Kidney (tissue), 14 donors: Measurements from ENCODE around the gene TNFAIP3. TPM values are rescaled to one million over a fixed set of nuclear protein-coding genes. Genes with fewer than 3 reads are reported as not detected.
A peak's percentile ranks its signal among the peaks of the same experiment; 100 is the strongest.

Experiments used
- DNase-seq, 5 donors: peaks; one replicate each; pipeline ENCODE4 v3.0.0-alpha.2; 2013 to 2020
- FAIRE-seq: peaks from 2 replicates; lab custom pipeline; 2012; peaks lifted over from hg19 to GRCh38; lab: Jason Lieb, UNC
- H3K27ac ChIP-seq, 2 donors: one replicate each; pipeline ENCODE4 v1.7.0; 2013; ENCODE audit warnings: low read depth in 2 of 2, low read length in 2 of 2, inconsistent platforms in 1 of 2
- H3K27me3 ChIP-seq: one replicate; pipeline ENCODE4 v1.7.1; 2013; ENCODE audit warnings: low read length, inconsistent platforms; ENCODE audit not compliant: control insufficient read depth, insufficient read depth
- H3K36me3 ChIP-seq, 3 donors: one replicate each; pipeline versions ENCODE4 v1.7.0 to v1.7.1; 2013; ENCODE audit warnings: low read length in 3 of 3, control low read depth in 1 of 3, inconsistent platforms in 1 of 3; ENCODE audit not compliant: insufficient read depth in 3 of 3, control insufficient read depth in 2 of 3
- H3K4me1 ChIP-seq, 3 donors: one replicate each; pipeline versions ENCODE4 v1.7.0 to v1.7.1; 2013; ENCODE audit warnings: low read length in 3 of 3, inconsistent platforms in 1 of 3, low read depth in 1 of 3; ENCODE audit not compliant: control insufficient read depth in 2 of 3, insufficient read depth in 2 of 3
- H3K4me3 ChIP-seq, 3 donors: one replicate each; pipeline versions ENCODE4 v1.7.0 to v1.8.1; 2013; ENCODE audit warnings: low read length in 3 of 3, control low read depth in 1 of 3, inconsistent platforms in 1 of 3
- H3K9ac ChIP-seq, 3 donors: one replicate each; pipeline versions ENCODE4 v1.7.0 to v1.7.1; 2013; ENCODE audit warnings: low read length in 3 of 3, control low read depth in 1 of 3, inconsistent platforms in 1 of 3
- H3K9me3 ChIP-seq, 3 donors: one replicate each; pipeline versions ENCODE4 v1.7.0 to v1.7.1; 2013; ENCODE audit warnings: low read length in 3 of 3, control low read depth in 1 of 3, inconsistent platforms in 1 of 3; ENCODE audit not compliant: control insufficient read depth in 2 of 3, insufficient read depth in 1 of 3
- intact Hi-C: fragments of 100-400 bp; cut with DNase I; formaldehyde crosslinking; loops from one replicate; pipeline ENCODE4 v1.11.1; 2022
- polyA plus RNA-seq: library from polyadenylated mRNA; stranded (reverse); fragments of 350-450 nt; fragmentation: Illumina TruSeq; extraction: RNeasy Lipid Tissue Mini Kit (QIAGEN cat#74804); gene quantifications from one replicate; pipeline ENCODE4 v1.2.3, GENCODE V29; 2014; ENCODE audit warnings: low read depth, low replicate concordance; ENCODE audit not compliant: insufficient read depth
- total RNA-seq: library from RNA; stranded (reverse); fragmentation: NEBNext Ultra II Directional; extraction: Animal tissue kit (Norgen Biotek cat#: 25700); gene quantifications from one replicate; pipeline ENCODE4 v1.2.1, GENCODE V29; 2021
- TF ChIP-seq, protein P1 (sequence below): IDR thresholded peaks from 3 replicates; pipeline ENCODE4 v1.5.1; 2012; ENCODE audit warnings: mild to moderate bottlenecking, moderate library complexity, borderline replicate concordance; ENCODE audit not compliant: insufficient read depth; ENCODE audit errors: extremely low read depth
- donor health status: control.
- donor health status: control.
- donor health status: control.
- donor health status: control.
- donor health status: control.
- donor health status: DM: yes; HTN: yes; CAD: no.
- donor health status: Normal renal cell carcinoma (clear cell type).

Gene TNFAIP3
- total and polyA plus RNA-seq, 2 donors from 2014 or later = 2.8 to 52.6 TPM

DNA sequence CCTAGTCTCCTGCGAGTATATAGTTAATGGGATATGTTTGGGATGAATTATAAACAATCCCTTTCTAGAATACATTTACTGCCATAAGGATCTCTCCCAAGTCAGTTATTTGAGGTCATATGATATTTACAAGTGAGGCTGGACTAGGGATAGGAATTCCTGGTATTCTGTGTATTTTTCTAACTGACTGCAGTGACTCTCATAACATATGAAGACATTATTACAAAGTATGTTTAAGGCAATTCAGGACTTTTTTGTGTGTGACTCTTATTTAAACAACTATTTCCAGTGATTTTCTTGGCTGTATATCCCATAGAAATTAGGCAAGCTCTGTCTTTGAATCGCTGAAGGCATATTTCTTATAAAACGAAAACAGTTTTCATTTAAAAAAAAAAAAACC, 18.4 kb upstream of the TNFAIP3 start:
- Histone ChIP-seq H3K27ac (no peak overlapping the region), H3K9me3 (no peaks in the 10 kb centered on the region), H3K9ac (no peak overlapping the region), H3K36me3 (no peaks in the 10 kb centered on the region), H3K27me3 (no peaks in the 10 kb centered on the region), H3K4me1 (no peaks in the 10 kb centered on the region), H3K4me3 (no peak overlapping the region)
- FAIRE-seq = no peak
- peak in 2 of 5 donors; percentile 30 to 53 for DNase-seq
- TF ChIP-seq, protein P1, sequence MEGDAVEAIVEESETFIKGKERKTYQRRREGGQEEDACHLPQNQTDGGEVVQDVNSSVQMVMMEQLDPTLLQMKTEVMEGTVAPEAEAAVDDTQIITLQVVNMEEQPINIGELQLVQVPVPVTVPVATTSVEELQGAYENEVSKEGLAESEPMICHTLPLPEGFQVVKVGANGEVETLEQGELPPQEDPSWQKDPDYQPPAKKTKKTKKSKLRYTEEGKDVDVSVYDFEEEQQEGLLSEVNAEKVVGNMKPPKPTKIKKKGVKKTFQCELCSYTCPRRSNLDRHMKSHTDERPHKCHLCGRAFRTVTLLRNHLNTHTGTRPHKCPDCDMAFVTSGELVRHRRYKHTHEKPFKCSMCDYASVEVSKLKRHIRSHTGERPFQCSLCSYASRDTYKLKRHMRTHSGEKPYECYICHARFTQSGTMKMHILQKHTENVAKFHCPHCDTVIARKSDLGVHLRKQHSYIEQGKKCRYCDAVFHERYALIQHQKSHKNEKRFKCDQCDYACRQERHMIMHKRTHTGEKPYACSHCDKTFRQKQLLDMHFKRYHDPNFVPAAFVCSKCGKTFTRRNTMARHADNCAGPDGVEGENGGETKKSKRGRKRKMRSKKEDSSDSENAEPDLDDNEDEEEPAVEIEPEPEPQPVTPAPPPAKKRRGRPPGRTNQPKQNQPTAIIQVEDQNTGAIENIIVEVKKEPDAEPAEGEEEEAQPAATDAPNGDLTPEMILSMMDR = no peak
- intact Hi-C loops = no loop called here

DNA sequence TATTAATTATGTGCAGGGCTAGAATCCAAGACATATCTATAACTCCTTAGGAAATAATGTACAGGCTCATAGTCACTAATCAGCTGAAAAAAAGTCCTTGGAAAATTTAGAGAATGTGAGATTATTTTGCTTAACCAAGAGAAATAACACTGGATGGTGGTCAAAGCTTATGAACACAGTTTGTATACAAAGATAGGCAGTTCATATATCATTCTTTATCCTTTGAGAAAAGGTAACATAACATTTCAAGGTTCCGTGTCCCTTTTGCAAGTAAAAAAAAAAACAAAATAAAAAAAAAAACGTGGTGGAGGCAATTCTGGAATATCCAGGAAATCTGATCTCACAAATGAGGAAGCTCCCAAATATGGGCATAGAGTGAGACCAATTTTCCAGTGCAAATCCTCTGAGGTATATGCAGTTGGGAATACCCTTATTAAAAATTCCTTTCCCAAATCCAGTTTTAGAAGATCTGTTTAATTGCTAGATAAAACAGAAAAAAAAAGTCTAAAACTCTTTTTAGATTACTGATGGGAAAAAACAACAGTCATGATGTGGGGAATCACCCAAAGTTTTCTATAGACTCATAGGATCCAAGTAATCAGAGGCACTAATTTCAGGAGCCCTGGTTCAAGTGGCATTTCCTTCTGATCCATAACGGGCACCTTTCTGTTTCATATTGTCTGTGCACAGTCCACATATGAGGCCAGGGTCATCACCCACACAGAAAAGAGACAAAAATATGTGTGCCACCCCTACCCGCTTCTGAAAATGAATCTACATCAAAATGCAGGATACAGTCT, 17.7 kb upstream of the TNFAIP3 start:
- DNase-seq = peak in 2 of 5 donors; percentile 31 to 41
- H3K27me3 ChIP-seq = no peaks in the 10 kb centered on the region
- H3K4me1 ChIP-seq = no peaks in the 10 kb centered on the region
- H3K4me3 ChIP-seq = no peak overlapping the region
- no peak overlapping the region for H3K27ac ChIP-seq
- intact Hi-C loops = no loop called here
- TF ChIP-seq, protein P1 = no peak
- FAIRE-seq = no peak
- no peak overlapping the region for H3K9ac ChIP-seq
- no peaks in the 10 kb centered on the region for H3K36me3 ChIP-seq
- H3K9me3 ChIP-seq = no peaks in the 10 kb centered on the region

DNA sequence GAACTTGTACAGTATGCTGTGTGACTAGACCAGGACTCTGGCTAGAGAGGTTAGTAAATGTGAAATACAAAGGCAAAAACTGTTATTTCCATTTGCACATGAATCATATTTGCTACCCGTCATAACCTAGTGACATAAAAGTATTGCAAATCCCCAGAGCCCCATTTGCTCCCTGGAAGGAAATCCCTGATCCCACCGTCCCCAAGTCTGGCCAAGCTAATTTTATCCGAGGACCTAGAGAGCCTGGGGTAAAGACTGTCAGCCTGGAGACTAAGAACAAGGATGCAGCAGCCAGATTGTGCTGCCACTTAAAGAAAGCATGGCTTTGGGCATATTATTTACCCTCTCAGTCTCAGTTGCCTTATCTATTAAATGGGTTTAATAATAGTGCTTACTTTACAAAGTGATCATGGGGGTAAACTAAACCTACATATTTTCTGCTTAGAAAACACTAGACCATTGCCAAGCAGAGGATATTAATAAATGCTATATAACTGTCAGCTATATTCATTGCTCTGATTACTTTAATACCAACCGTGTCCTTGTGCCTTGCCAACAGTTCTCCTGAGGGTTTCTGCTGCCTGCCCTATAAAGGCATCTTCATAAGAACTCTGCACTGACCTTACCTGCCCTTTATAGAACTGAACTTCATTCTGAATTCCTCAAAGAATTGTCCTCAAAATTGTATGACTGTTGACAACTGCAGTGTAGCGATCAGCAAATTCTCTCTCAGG, 16.9 kb upstream of the TNFAIP3 start:
- DNase-seq (no peak), FAIRE-seq (no peak)
- intact Hi-C loops = no loop called here
- Histone ChIP-seq H3K9me3 (no peaks in the 10 kb centered on the region), H3K9ac (no peak overlapping the region), H3K27ac (no peak overlapping the region), H3K36me3 (no peaks in the 10 kb centered on the region), H3K4me1 (no peaks in the 10 kb centered on the region), H3K27me3 (no peaks in the 10 kb centered on the region), H3K4me3 (no peak overlapping the region)
- TF ChIP-seq, protein P1 = no peak
